MG63 (cell line): ENCODE results near the gene ZNF2. TPM values are rescaled to one million over a fixed set of nuclear protein-coding genes. Genes with fewer than 3 reads are reported as not detected.
"Not testable (repeated sequence)": the region's sequence is repeated elsewhere in the genome, so short reads cannot be mapped to it uniquely, and the experiment has no call there.

ENCODE experiments used
- DNase-seq: peaks from one replicate; pipeline ENCODE4 v3.0.0-alpha.2; 2020
- H3K27me3 ChIP-seq: fragments of 250-450 bp; sonication (Bioruptor Pico); 2 replicates; pipeline ENCODE4 v1.5.1; 2020; ENCODE audit warnings: mild to moderate bottlenecking, moderate library complexity
- H3K36me3 ChIP-seq: fragments of 250-450 bp; sonication (Bioruptor Pico); 2 replicates; pipeline ENCODE4 v1.5.1; 2020; ENCODE audit warnings: mild to moderate bottlenecking, moderate library complexity
- H3K4me3 ChIP-seq: fragments of 250-450 bp; sonication (Bioruptor Pico); 2 replicates; pipeline ENCODE4 v1.5.1; 2020; ENCODE audit warnings: mild to moderate bottlenecking, moderate library complexity
- H3K9me3 ChIP-seq: fragments of 250-450 bp; sonication (Bioruptor Pico); 2 replicates; pipeline ENCODE4 v1.5.1; 2020; ENCODE audit warnings: mild to moderate bottlenecking, moderate library complexity
- total RNA-seq: library from RNA; depleted of rRNA; stranded (reverse); fragments of >200 nt; shearing (Covaris generic); gene quantifications from 2 replicates; pipeline ENCODE4 v1.2.3, GENCODE V29; 2014; ENCODE audit warnings: low replicate concordance

Gene ZNF2
- total RNA-seq, 1 experiment from 2014 or later, result 3.3 TPM

GRCh38 chr2:95181774-95182173 is 16.2 kb downstream of the ZNF2 start:
- no peaks in the 10 kb centered on the region for H3K27me3 ChIP-seq
- H3K36me3 ChIP-seq, result peaks cover 28% of the 10 kb centered on the region
- DNase-seq, result no peak
- no peaks in the 10 kb centered on the region for H3K9me3 ChIP-seq
- no peak overlapping the region for H3K4me3 ChIP-seq

- no peaks in the 10 kb centered on the region for H3K27me3 ChIP-seq
- no peaks in the 10 kb centered on the region; the same call in 1 of the 2 replicates for H3K9me3 ChIP-seq
- no peak overlapping the region for H3K4me3 ChIP-seq
- no peak for DNase-seq
- H3K36me3 ChIP-seq, result peaks cover 20% of the 10 kb centered on the region
Measured at GRCh38 chr2:95185197-95185596, 19.6 kb downstream of the ZNF2 start.

- Histone ChIP-seq H3K9me3 (peaks cover 2% of the 10 kb centered on the region; the same call in 1 of the 2 replicates), H3K36me3 (peaks cover 15% of the 10 kb centered on the region), H3K4me3 (no peak overlapping the region), H3K27me3 (no peaks in the 10 kb centered on the region)
- no peak for DNase-seq
Measured at GRCh38 chr2:95185973-95186372, 20.4 kb downstream of the ZNF2 start.

GRCh38 chr2:95192956-95193355 is 27.3 kb downstream of the ZNF2 start:
- DNase-seq, result peak; percentile 15
- H3K27me3 ChIP-seq, H3K36me3 ChIP-seq, H3K4me3 ChIP-seq, H3K9me3 ChIP-seq: not testable (repeated sequence)

- Histone ChIP-seq H3K9me3 (0 out of 2 replicates have a peak, but pooled peaks cover 3% of the 10 kb centered on the region), H3K36me3 (no peaks in the 10 kb centered on the region), H3K4me3 (no peak overlapping the region), H3K27me3 (no peaks in the 10 kb centered on the region)
- DNase-seq, result no peak
Measured at GRCh38 chr2:95203911-95204310, 38.3 kb downstream of the ZNF2 start.

- Histone ChIP-seq H3K4me3 (no peak overlapping the region), H3K9me3 (0 out of 2 replicates have a peak, but pooled peaks cover 3% of the 10 kb centered on the region), H3K27me3 (no peaks in the 10 kb centered on the region), H3K36me3 (no peaks in the 10 kb centered on the region)
- no peak for DNase-seq
Measured at GRCh38 chr2:95204396-95204795, 38.8 kb downstream of the ZNF2 start.

GRCh38 chr2:95206096-95206495 is 40.5 kb downstream of the ZNF2 start:
- no peak overlapping the region for H3K4me3 ChIP-seq
- peaks cover 9% of the 10 kb centered on the region; the same call in 1 of the 2 replicates for H3K9me3 ChIP-seq
- no peak for DNase-seq
- H3K36me3 ChIP-seq, result no peaks in the 10 kb centered on the region
- H3K27me3 ChIP-seq, result no peaks in the 10 kb centered on the region

GRCh38 chr2:95207111-95207961 is 41.7 kb downstream of the ZNF2 start, which contains the start of gene ZNF892:
TSS of gene ZNF892 (plus strand) at chr2:95207521. CDS start at chr2:95207816, 295 bp downstream.
- peak within 1 kb of the TSS; percentile 60 for H3K4me3 ChIP-seq
- peak; percentile 90 for DNase-seq
- peaks cover 13% of the 10 kb centered on the region; the same call in 1 of the 2 replicates for H3K9me3 ChIP-seq
- H3K27me3 ChIP-seq, result no peaks in the 10 kb centered on the region
- no peaks in the 10 kb centered on the region; the same call in 1 of the 2 replicates for H3K36me3 ChIP-seq

GRCh38 chr2:95208106-95208505 is 42.5 kb downstream of the ZNF2 start:
- Histone ChIP-seq H3K4me3 (no peak overlapping the region; the same call in 1 of the 2 replicates), H3K9me3 (peaks cover 17% of the 10 kb centered on the region; the same call in 1 of the 2 replicates), H3K36me3 (no peaks in the 10 kb centered on the region; the same call in 1 of the 2 replicates), H3K27me3 (no peaks in the 10 kb centered on the region)
- DNase-seq, result no peak

- no peak for DNase-seq
- Histone ChIP-seq H3K9me3 (peaks cover 50% of the 10 kb centered on the region), H3K27me3 (no peaks in the 10 kb centered on the region), H3K36me3 (peaks cover 5% of the 10 kb centered on the region), H3K4me3 (no peak overlapping the region)
Measured at GRCh38 chr2:95215018-95215612, 49.5 kb downstream of the ZNF2 start.

GRCh38 chr2:95220449-95220848 is 54.8 kb downstream of the ZNF2 start:
- Histone ChIP-seq H3K9me3 (peaks cover 29% of the 10 kb centered on the region), H3K4me3 (no peak overlapping the region), H3K27me3 (no peaks in the 10 kb centered on the region), H3K36me3 (no peaks in the 10 kb centered on the region)
- DNase-seq, result no peak

GRCh38 chr2:95225658-95226057 is 60.0 kb downstream of the ZNF2 start:
- H3K9me3 ChIP-seq, result peaks cover 7% of the 10 kb centered on the region
- H3K36me3 ChIP-seq, result no peaks in the 10 kb centered on the region
- no peak overlapping the region for H3K4me3 ChIP-seq
- DNase-seq, result no peak
- H3K27me3 ChIP-seq, result no peaks in the 10 kb centered on the region

- Histone ChIP-seq H3K36me3 (no peaks in the 10 kb centered on the region), H3K27me3 (no peaks in the 10 kb centered on the region), H3K9me3 (no peaks in the 10 kb centered on the region), H3K4me3 (no peak overlapping the region)
- DNase-seq, result peak; percentile 79
Measured at GRCh38 chr2:95231723-95232122, 66.1 kb downstream of the ZNF2 start.

GRCh38 chr2:95232232-95232631 is 66.6 kb downstream of the ZNF2 start:
- no peaks in the 10 kb centered on the region for H3K9me3 ChIP-seq
- no peak overlapping the region for H3K4me3 ChIP-seq
- H3K36me3 ChIP-seq, result no peaks in the 10 kb centered on the region
- DNase-seq, result no peak
- no peaks in the 10 kb centered on the region for H3K27me3 ChIP-seq
